ENCODE results near the gene ASCC3. TPM values are rescaled to one million over a fixed set of nuclear protein-coding genes. Genes with fewer than 3 reads are reported as not detected.

The ASCC3 gene
- total and polyA plus RNA-seq, 4 donors, result 12.8 to 32.7 (median 16.4) TPM

GRCh38 chr6:100459592-100460184 is 421.4 kb downstream of the ASCC3 start (continued):
- TF ChIP-seq EGR1 (IDR thresholded peaks at IDR 0.05; ENCODE audit: low read depth in 2 of 2), result no peak
- TF ChIP-seq ZBTB33 (IDR thresholded peaks at IDR 0.05), result no peak
- no peak for TF ChIP-seq GABPA (IDR thresholded peaks at IDR 0.05 in 1 of 2, conservative IDR thresholded peaks at IDR 0.05 in 1 of 2)
- no peak for TF ChIP-seq TAF1 (conservative IDR thresholded peaks at IDR 0.05)
- no peak for TF ChIP-seq RAD21 (IDR thresholded peaks at IDR 0.05)
- TF ChIP-seq FOXA1 (IDR thresholded peaks at IDR 0.05), result no peak
- TF ChIP-seq JUND (IDR thresholded peaks at IDR 0.05), result no peak
- TF ChIP-seq HNF4G (IDR thresholded peaks at IDR 0.05), result no peak
- TF ChIP-seq RXRA (IDR thresholded peaks at IDR 0.05), result no peak
- TF ChIP-seq FOXA2 (IDR thresholded peaks at IDR 0.05), result no peak

- H3K27ac ChIP-seq (ENCODE audit: low read depth in 1 of 2, low read length in 2 of 2), result no peak overlapping the region
- no peak for DNase-seq (ENCODE audit: low spot score)
- peaks cover 10 to 61% (median 27%) of the 10 kb centered on the region in 4 donors for H3K27me3 ChIP-seq (ENCODE audit: control insufficient read depth in 4 of 4, insufficient read depth in 4 of 4, low read length in 3 of 4)
- H3K36me3 ChIP-seq (ENCODE audit: control insufficient read depth in 4 of 4, insufficient read depth in 3 of 4, low read depth in 1 of 4, low read length in 3 of 4), result no peaks in the 10 kb centered on the region
- 32% methylated on average over 10 of the region's 10 CpGs for WGBS
- TF ChIP-seq SP1 (IDR thresholded peaks at IDR 0.05), result no peak
- TF ChIP-seq CTCF (IDR thresholded peaks at IDR 0.05; ENCODE audit: low read depth, low read length, missing input control), result no peak
- TF ChIP-seq FOXA1 (IDR thresholded peaks at IDR 0.05), result no peak
- TF ChIP-seq JUND (IDR thresholded peaks at IDR 0.05), result no peak
- TF ChIP-seq ATF3 (IDR thresholded peaks at IDR 0.05), result no peak
- no peak for TF ChIP-seq HNF4A (conservative IDR thresholded peaks at IDR 0.05)
- no peak for TF ChIP-seq ZBTB33 (IDR thresholded peaks at IDR 0.05)
- no peak for TF ChIP-seq RXRA (IDR thresholded peaks at IDR 0.05)
- TF ChIP-seq MAX (IDR thresholded peaks at IDR 0.05), result no peak
- no peak for TF ChIP-seq YY1 (IDR thresholded peaks at IDR 0.05)
- no peak for TF ChIP-seq REST (IDR thresholded peaks at IDR 0.05)
- no peak for TF ChIP-seq NR2F2 (IDR thresholded peaks at IDR 0.05)
- no peak for TF ChIP-seq HNF4G (IDR thresholded peaks at IDR 0.05)
- no peak for TF ChIP-seq TAF1 (conservative IDR thresholded peaks at IDR 0.05)
- no peak for TF ChIP-seq RAD21 (IDR thresholded peaks at IDR 0.05)
- TF ChIP-seq EGR1 (IDR thresholded peaks at IDR 0.05; ENCODE audit: low read depth in 2 of 2), result no peak
- TF ChIP-seq FOXA2 (IDR thresholded peaks at IDR 0.05), result no peak
- no peak for TF ChIP-seq GABPA (IDR thresholded peaks at IDR 0.05 in 1 of 2, conservative IDR thresholded peaks at IDR 0.05 in 1 of 2)
- H3K9ac ChIP-seq (ENCODE audit: low read depth in 1 of 2, low read length in 2 of 2), result no peak overlapping the region
- peaks cover 0 to 24% (median 2%) of the 10 kb centered on the region in 4 donors for H3K9me3 ChIP-seq (ENCODE audit: control insufficient read depth in 4 of 4, low read length in 3 of 4)
- peaks cover 5 to 25% (median 16%) of the 10 kb centered on the region in 4 donors for H3K4me1 ChIP-seq (ENCODE audit: control insufficient read depth in 4 of 4, insufficient read depth in 4 of 4, low read length in 3 of 4)
- no peak overlapping the region for H3K4me3 ChIP-seq (ENCODE audit: low read depth in 1 of 3, low read length in 3 of 3)
Measured at GRCh38 chr6:100458841-100459591, 422.1 kb downstream of the ASCC3 start.

Measured in liver (tissue), 9 donors.